GM12865 (cell line): ENCODE data around the gene FAM180A.

Experiments used
- DNase-seq: peaks from one replicate; pipeline ENCODE4 v3.0.0; 2010; ENCODE audit warnings: low read depth
- H3K4me3 ChIP-seq: 2 replicates; pipeline ENCODE4 v1.5.1; 2011; ENCODE audit warnings: mild to moderate bottlenecking, low read depth, low read length, control low read depth
- CTCF ChIP-seq: IDR thresholded peaks from 2 replicates; pipeline ENCODE4 v1.5.1; 2011; ENCODE audit warnings: low read length, control low read depth, low read depth, inconsistent platforms; ENCODE audit not compliant: insufficient read depth; ENCODE audit errors: missing control alignments

The FAM180A gene

GRCh38 chr7:135748770-135749169 is at the start of gene FAM180A:
TSS of gene FAM180A (minus strand) at chr7:135748813. CDS start at chr7:135748580, 233 bp downstream.
- no peak for TF ChIP-seq CTCF
- no peak for DNase-seq
- no peak within 1 kb of the TSS for H3K4me3 ChIP-seq

GRCh38 chr7:135798095-135798494 is 49.5 kb upstream of the FAM180A start:
- H3K4me3 ChIP-seq: no peak overlapping the region
- DNase-seq: no peak
- no peak for TF ChIP-seq CTCF

GRCh38 chr7:135795846-135796570 is 47.4 kb upstream of the FAM180A start:
- no peak for DNase-seq
- no peak for TF ChIP-seq CTCF
- H3K4me3 ChIP-seq: no peak overlapping the region

- DNase-seq: no peak
- TF ChIP-seq CTCF: no peak
Measured at GRCh38 chr7:135793841-135794240, 45.2 kb upstream of the FAM180A start.

GRCh38 chr7:135792866-135793265 is 44.3 kb upstream of the FAM180A start:
- H3K4me3 ChIP-seq: no peak overlapping the region
- TF ChIP-seq CTCF: no peak
- no peak for DNase-seq

More at GRCh38 chr7:135793841-135794240, 45.2 kb upstream of the FAM180A start:
- H3K4me3 ChIP-seq: no peak overlapping the region

- H3K4me3 ChIP-seq: no peak overlapping the region
- no peak for TF ChIP-seq CTCF
- DNase-seq: no peak
Measured at GRCh38 chr7:135792363-135792668, 43.7 kb upstream of the FAM180A start.
